ENCODE data around the gene CDH13.

- no peak for TF ChIP-seq RAD21 (IDR thresholded peaks at IDR 0.05 in 1 of 2, conservative IDR thresholded peaks at IDR 0.05 in 1 of 2; ENCODE audit: low read depth in 2 of 2, low read length in 2 of 2)
- TF ChIP-seq JUND (IDR thresholded peaks at IDR 0.05; ENCODE audit: low read length): no peak
- TF ChIP-seq, protein P1, sequence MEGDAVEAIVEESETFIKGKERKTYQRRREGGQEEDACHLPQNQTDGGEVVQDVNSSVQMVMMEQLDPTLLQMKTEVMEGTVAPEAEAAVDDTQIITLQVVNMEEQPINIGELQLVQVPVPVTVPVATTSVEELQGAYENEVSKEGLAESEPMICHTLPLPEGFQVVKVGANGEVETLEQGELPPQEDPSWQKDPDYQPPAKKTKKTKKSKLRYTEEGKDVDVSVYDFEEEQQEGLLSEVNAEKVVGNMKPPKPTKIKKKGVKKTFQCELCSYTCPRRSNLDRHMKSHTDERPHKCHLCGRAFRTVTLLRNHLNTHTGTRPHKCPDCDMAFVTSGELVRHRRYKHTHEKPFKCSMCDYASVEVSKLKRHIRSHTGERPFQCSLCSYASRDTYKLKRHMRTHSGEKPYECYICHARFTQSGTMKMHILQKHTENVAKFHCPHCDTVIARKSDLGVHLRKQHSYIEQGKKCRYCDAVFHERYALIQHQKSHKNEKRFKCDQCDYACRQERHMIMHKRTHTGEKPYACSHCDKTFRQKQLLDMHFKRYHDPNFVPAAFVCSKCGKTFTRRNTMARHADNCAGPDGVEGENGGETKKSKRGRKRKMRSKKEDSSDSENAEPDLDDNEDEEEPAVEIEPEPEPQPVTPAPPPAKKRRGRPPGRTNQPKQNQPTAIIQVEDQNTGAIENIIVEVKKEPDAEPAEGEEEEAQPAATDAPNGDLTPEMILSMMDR (IDR thresholded peaks at IDR 0.05; ENCODE audit: control extremely low read depth in 1 of 3, insufficient read depth in 1 of 3, low read depth in 1 of 3, low read length in 3 of 3): no peak
- no peak for TF ChIP-seq TEAD4 (IDR thresholded peaks at IDR 0.05; ENCODE audit: low read depth, low read length)
- no peak for TF ChIP-seq HDAC2 (IDR thresholded peaks at IDR 0.05; ENCODE audit: borderline replicate concordance in 1 of 2, low read depth in 2 of 2, low read length in 2 of 2)
- no peak for TF ChIP-seq EP300 (IDR thresholded peaks at IDR 0.05; ENCODE audit: borderline replicate concordance in 1 of 2, low read depth in 2 of 2, low read length in 2 of 2)
- TF ChIP-seq SIN3A (conservative IDR thresholded peaks at IDR 0.05 in 1 of 2, IDR thresholded peaks at IDR 0.05 in 1 of 2; ENCODE audit: low read depth in 1 of 2, low read length in 2 of 2): no peak
- TF ChIP-seq, protein P2, sequence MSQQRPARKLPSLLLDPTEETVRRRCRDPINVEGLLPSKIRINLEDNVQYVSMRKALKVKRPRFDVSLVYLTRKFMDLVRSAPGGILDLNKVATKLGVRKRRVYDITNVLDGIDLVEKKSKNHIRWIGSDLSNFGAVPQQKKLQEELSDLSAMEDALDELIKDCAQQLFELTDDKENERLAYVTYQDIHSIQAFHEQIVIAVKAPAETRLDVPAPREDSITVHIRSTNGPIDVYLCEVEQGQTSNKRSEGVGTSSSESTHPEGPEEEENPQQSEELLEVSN (IDR thresholded peaks at IDR 0.05): no peak
- no peak for TF ChIP-seq CEBPB (IDR thresholded peaks at IDR 0.05; ENCODE audit: low read depth, low read length)
- no peak for TF ChIP-seq CREB1 (IDR thresholded peaks at IDR 0.05)
Observed at GRCh38 chr16:82709987-82710386, 83.2 kb downstream of the CDH13 start.
